ENCODE measurements around the gene DDX10.

DDX10 gene

DNA sequence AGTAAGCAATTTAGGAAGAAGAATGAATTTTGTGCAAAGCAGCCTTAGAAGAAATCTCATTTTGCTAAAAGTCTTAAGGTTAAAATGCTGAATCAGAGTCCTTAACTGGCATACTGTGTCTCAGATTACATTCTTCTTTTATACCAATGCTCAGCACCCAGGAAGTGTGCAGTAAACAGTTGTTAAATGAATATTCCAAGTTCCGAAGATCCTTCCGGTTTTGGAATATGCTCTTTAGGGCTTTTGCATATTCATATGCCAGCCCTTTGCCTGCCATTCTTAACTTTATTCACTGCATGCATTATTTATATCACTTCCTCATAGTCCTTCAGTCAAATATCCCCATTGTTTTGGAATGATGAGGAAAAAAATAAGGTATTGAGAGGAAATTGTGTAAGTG is 242.0 kb downstream of the DDX10 start:
- no peak overlapping the region for H3K4me3 ChIP-seq (ENCODE audit: low read depth in 1 of 2, low read length in 2 of 2)
- H3K9ac ChIP-seq (ENCODE audit: low read depth in 1 of 2, low read length in 2 of 2) = no peak overlapping the region
- no peaks in the 10 kb centered on the region for H3K9me3 ChIP-seq (ENCODE audit: control insufficient read depth in 1 of 2, low read length in 2 of 2)
- H3K27ac ChIP-seq (ENCODE audit: low read depth, low read length) = no peak overlapping the region
- no peaks in the 10 kb centered on the region for H3K27me3 ChIP-seq (ENCODE audit: control insufficient read depth in 1 of 2, insufficient read depth in 2 of 2, low read length in 2 of 2)
- H3K36me3 ChIP-seq (ENCODE audit: control insufficient read depth in 1 of 2, insufficient read depth in 2 of 2, low read length in 2 of 2) = no peaks in the 10 kb centered on the region
- no peaks in the 10 kb centered on the region for H3K4me1 ChIP-seq (ENCODE audit: control insufficient read depth in 1 of 2, insufficient read depth in 2 of 2, low read length in 2 of 2)

DNA sequence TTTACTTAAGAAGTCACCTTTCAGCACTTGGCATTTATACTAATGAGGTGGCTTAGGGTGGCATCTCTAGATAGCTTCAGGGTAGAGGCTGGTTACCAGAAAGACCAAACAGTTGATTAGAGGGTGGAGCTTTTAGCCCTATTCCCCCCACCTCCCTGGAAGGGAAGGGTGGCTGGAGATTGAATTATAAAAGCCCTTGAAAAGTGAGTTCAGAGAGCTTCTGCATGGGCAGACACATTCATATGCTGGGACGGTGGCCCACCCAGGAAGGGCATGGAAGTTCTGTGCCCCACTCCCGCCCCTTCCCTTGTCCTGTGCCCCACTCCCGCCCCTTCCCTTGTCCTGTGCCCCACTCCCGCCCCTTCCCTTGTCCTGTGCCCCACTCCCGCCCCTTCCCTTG is 244.2 kb downstream of the DDX10 start:
- H3K9ac ChIP-seq (ENCODE audit: low read depth in 1 of 2, low read length in 2 of 2) = no peak overlapping the region
- H3K4me3 ChIP-seq (ENCODE audit: low read depth in 1 of 2, low read length in 2 of 2) = no peak overlapping the region
- H3K36me3 ChIP-seq (ENCODE audit: control insufficient read depth in 1 of 2, insufficient read depth in 2 of 2, low read length in 2 of 2) = no peaks in the 10 kb centered on the region
- no peaks in the 10 kb centered on the region for H3K9me3 ChIP-seq (ENCODE audit: control insufficient read depth in 1 of 2, low read length in 2 of 2)
- H3K4me1 ChIP-seq (ENCODE audit: control insufficient read depth in 1 of 2, insufficient read depth in 2 of 2, low read length in 2 of 2) = no peaks in the 10 kb centered on the region
- H3K27ac ChIP-seq (ENCODE audit: low read depth, low read length) = no peak overlapping the region
- no peaks in the 10 kb centered on the region for H3K27me3 ChIP-seq (ENCODE audit: control insufficient read depth in 1 of 2, insufficient read depth in 2 of 2, low read length in 2 of 2)

DNA sequence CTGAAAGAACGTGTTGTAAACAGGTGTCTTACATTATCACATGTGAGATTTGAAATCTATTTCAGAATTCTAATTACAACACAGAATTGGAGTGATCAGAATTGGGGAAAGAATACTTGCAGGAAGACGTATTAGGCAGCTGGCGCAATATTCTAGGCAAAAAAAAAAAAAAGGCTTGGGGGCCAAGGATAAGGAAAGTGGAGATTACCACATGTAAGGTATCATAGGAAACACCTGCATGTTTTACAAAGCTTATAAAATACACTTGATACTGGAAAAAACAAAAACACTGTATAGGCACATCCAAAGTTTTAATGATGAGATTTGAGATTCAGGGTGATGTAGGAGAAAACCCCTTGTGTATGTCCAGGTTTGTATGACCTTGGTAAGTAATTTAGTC is 245.1 kb downstream of the DDX10 start:
- Histone ChIP-seq H3K4me3 (ENCODE audit: low read depth in 1 of 2, low read length in 2 of 2) (no peak overlapping the region), H3K4me1 (ENCODE audit: control insufficient read depth in 1 of 2, insufficient read depth in 2 of 2, low read length in 2 of 2) (no peaks in the 10 kb centered on the region), H3K27me3 (ENCODE audit: control insufficient read depth in 1 of 2, insufficient read depth in 2 of 2, low read length in 2 of 2) (no peaks in the 10 kb centered on the region), H3K9ac (ENCODE audit: low read depth in 1 of 2, low read length in 2 of 2) (no peak overlapping the region), H3K27ac (ENCODE audit: low read depth, low read length) (no peak overlapping the region), H3K9me3 (ENCODE audit: control insufficient read depth in 1 of 2, low read length in 2 of 2) (no peaks in the 10 kb centered on the region), H3K36me3 (ENCODE audit: control insufficient read depth in 1 of 2, insufficient read depth in 2 of 2, low read length in 2 of 2) (no peaks in the 10 kb centered on the region)

DNA sequence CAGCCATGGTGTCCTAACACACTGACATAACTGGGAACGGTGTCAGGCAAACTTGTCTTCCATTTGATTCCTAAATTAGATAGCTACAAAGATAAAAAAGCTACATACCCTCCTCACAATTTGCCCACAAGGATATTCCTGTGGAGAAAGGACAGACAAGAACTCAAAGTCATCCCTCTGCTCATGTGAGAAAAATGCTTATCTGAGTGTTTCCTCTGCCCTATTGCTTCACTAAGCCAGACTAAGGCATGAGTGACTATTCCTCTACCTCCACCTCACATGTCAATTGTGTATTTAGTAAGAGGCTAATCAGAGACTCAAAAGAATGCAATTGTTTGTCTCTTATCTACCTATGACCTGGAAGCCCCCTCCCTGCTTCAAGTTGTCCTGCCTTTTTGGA is 247.7 kb downstream of the DDX10 start:
- H3K4me3 ChIP-seq (ENCODE audit: low read depth in 1 of 2, low read length in 2 of 2) = no peak overlapping the region
- no peaks in the 10 kb centered on the region for H3K9me3 ChIP-seq (ENCODE audit: control insufficient read depth in 1 of 2, low read length in 2 of 2)
- no peaks in the 10 kb centered on the region for H3K36me3 ChIP-seq (ENCODE audit: control insufficient read depth in 1 of 2, insufficient read depth in 2 of 2, low read length in 2 of 2)
- no peak overlapping the region for H3K9ac ChIP-seq (ENCODE audit: low read depth in 1 of 2, low read length in 2 of 2)
- no peaks in the 10 kb centered on the region for H3K4me1 ChIP-seq (ENCODE audit: control insufficient read depth in 1 of 2, insufficient read depth in 2 of 2, low read length in 2 of 2)
- no peaks in the 10 kb centered on the region for H3K27me3 ChIP-seq (ENCODE audit: control insufficient read depth in 1 of 2, insufficient read depth in 2 of 2, low read length in 2 of 2)
- H3K27ac ChIP-seq (ENCODE audit: low read depth, low read length) = no peak overlapping the region

DNA sequence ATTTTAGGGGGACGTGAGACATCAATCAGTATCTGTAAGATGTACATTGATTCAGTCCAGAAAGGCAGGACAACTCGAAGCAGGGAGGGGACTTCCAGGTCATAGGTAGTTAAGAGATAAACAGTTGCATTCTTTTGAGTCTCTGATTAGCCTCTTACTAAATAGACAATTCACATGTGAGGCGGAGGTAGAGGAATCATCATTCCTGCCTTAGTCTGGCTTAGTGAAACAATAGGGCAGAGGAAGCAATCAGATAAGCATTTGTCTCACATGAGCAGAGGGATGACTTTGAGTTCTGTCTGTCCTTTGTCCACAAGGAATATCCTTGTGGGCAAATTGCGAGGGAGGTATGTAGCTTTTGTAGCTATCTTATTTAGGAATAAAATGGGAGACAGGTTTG is 248.3 kb downstream of the DDX10 start:
- Histone ChIP-seq H3K4me1 (ENCODE audit: control insufficient read depth in 1 of 2, insufficient read depth in 2 of 2, low read length in 2 of 2) (no peaks in the 10 kb centered on the region), H3K4me3 (ENCODE audit: low read depth in 1 of 2, low read length in 2 of 2) (no peak overlapping the region), H3K9ac (ENCODE audit: low read depth in 1 of 2, low read length in 2 of 2) (no peak overlapping the region), H3K9me3 (ENCODE audit: control insufficient read depth in 1 of 2, low read length in 2 of 2) (no peaks in the 10 kb centered on the region), H3K27me3 (ENCODE audit: control insufficient read depth in 1 of 2, insufficient read depth in 2 of 2, low read length in 2 of 2) (no peaks in the 10 kb centered on the region), H3K36me3 (ENCODE audit: control insufficient read depth in 1 of 2, insufficient read depth in 2 of 2, low read length in 2 of 2) (no peaks in the 10 kb centered on the region), H3K27ac (ENCODE audit: low read depth, low read length) (no peak overlapping the region)

DNA sequence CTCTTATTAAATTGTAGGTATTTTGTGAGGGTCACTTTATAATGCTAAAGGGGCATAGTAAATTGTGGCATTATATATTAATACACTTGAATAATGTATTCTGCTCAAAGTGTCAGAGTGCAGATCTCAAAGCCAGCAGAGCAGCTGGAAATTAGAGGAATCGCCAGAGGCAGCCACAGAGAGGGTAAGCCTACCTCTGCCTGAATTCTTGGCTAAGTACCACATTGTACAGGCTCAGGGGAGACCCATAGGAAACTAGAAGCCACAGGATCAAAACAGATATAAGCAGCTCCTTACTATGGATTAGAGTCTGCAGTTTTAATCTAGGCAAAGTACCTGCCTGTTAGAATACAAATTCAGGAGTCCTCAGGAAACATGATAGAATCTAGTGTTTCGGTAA is 249.3 kb downstream of the DDX10 start:
- no peak overlapping the region for H3K4me3 ChIP-seq (ENCODE audit: low read depth in 1 of 2, low read length in 2 of 2)
- no peak overlapping the region for H3K9ac ChIP-seq (ENCODE audit: low read depth in 1 of 2, low read length in 2 of 2)
- no peaks in the 10 kb centered on the region for H3K36me3 ChIP-seq (ENCODE audit: control insufficient read depth in 1 of 2, insufficient read depth in 2 of 2, low read length in 2 of 2)
- H3K9me3 ChIP-seq (ENCODE audit: control insufficient read depth in 1 of 2, low read length in 2 of 2) = no peaks in the 10 kb centered on the region
- no peaks in the 10 kb centered on the region for H3K4me1 ChIP-seq (ENCODE audit: control insufficient read depth in 1 of 2, insufficient read depth in 2 of 2, low read length in 2 of 2)
- no peak overlapping the region for H3K27ac ChIP-seq (ENCODE audit: low read depth, low read length)
- no peaks in the 10 kb centered on the region for H3K27me3 ChIP-seq (ENCODE audit: control insufficient read depth in 1 of 2, insufficient read depth in 2 of 2, low read length in 2 of 2)

DNA sequence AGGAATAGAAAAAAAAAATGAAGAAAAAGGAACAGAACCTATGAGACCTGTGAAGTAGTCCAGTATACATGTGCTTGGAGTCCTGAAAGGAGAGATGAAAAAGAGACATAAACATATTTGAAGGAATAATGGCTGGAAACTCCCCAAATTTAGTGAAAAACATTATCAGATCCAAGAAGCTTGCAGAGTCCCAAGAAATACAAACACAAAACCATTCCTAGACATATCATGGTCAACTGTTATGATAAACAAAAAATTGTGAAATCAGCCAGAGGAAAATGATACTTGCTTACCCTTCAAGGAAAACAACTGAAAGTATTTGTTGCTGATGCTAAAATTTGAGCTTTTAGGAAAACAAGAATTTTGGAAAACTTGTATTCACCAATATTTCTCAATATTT is 250.1 kb downstream of the DDX10 start:
- Histone ChIP-seq H3K4me1 (ENCODE audit: control insufficient read depth in 1 of 2, insufficient read depth in 2 of 2, low read length in 2 of 2) (no peaks in the 10 kb centered on the region), H3K4me3 (ENCODE audit: low read depth in 1 of 2, low read length in 2 of 2) (no peak overlapping the region), H3K27me3 (ENCODE audit: control insufficient read depth in 1 of 2, insufficient read depth in 2 of 2, low read length in 2 of 2) (no peaks in the 10 kb centered on the region), H3K27ac (ENCODE audit: low read depth, low read length) (no peak overlapping the region), H3K36me3 (ENCODE audit: control insufficient read depth in 1 of 2, insufficient read depth in 2 of 2, low read length in 2 of 2) (no peaks in the 10 kb centered on the region), H3K9me3 (ENCODE audit: control insufficient read depth in 1 of 2, low read length in 2 of 2) (no peaks in the 10 kb centered on the region), H3K9ac (ENCODE audit: low read depth in 1 of 2, low read length in 2 of 2) (no peak overlapping the region)

DNA sequence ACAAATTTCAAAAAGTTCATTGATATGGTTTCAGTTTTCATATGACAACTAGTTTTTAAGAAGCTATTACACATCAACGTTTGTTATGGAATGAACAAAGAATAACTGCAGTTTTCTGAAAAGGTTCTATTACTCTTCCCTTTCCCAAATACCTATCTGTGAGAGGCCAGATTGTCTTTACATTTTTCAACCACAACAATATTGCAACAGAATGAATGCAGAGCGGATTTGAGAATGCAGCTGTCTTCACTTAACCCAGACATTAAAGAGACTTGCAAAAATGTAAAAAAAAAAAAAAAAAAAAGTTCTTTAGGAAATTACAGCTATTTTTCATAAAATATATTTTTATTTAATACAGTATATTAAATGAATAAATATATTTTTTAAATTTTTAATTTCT is 250.8 kb downstream of the DDX10 start:
- Histone ChIP-seq H3K27me3 (ENCODE audit: control insufficient read depth in 1 of 2, insufficient read depth in 2 of 2, low read length in 2 of 2) (no peaks in the 10 kb centered on the region), H3K9ac (ENCODE audit: low read depth in 1 of 2, low read length in 2 of 2) (no peak overlapping the region), H3K9me3 (ENCODE audit: control insufficient read depth in 1 of 2, low read length in 2 of 2) (no peaks in the 10 kb centered on the region), H3K36me3 (ENCODE audit: control insufficient read depth in 1 of 2, insufficient read depth in 2 of 2, low read length in 2 of 2) (no peaks in the 10 kb centered on the region), H3K4me3 (ENCODE audit: low read depth in 1 of 2, low read length in 2 of 2) (no peak overlapping the region), H3K27ac (ENCODE audit: low read depth, low read length) (no peak overlapping the region), H3K4me1 (ENCODE audit: control insufficient read depth in 1 of 2, insufficient read depth in 2 of 2, low read length in 2 of 2) (no peaks in the 10 kb centered on the region)

DNA sequence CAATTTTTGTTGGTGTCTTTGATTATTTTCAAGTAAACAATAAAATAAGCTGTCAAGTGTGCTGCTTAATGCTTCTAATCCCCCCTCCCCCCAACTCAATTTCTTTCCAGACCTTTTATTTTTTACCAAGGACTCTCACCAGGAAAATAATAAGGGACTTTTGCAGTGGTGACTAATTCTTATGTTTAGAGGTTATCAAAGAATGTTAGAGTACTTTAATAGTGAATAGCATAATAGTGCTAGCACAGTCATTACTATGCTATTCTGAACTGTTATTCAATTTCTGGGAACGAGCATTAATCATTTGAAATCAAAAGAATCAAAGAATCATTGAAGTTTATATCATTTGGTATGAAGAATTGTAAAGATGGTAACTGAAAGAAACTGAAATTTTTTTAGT is 251.4 kb downstream of the DDX10 start:
- H3K9ac ChIP-seq (ENCODE audit: low read depth in 1 of 2, low read length in 2 of 2) = no peak overlapping the region

DNA sequence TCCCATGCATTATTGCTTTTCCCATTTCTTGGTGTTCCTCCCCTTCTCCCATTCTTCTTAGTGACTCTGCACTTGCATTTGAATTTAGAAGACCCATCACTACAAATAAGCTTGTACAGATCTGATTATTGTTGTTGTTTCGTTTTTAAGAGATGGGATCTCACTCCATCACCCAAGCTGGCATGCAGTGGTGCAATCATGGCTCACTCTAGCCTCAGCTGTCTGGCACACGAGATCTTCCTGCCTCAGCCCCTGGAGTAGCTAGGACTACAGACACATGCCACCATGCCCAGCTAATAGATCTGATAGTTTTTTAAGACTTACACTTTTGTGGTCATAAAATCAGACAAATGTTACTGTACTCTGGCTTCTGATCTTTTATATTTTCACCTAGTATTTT is 252.1 kb downstream of the DDX10 start:
- Histone ChIP-seq H3K9me3 (ENCODE audit: control insufficient read depth in 1 of 2, low read length in 2 of 2) (no peaks in the 10 kb centered on the region), H3K27me3 (ENCODE audit: control insufficient read depth in 1 of 2, insufficient read depth in 2 of 2, low read length in 2 of 2) (no peaks in the 10 kb centered on the region), H3K4me1 (ENCODE audit: control insufficient read depth in 1 of 2, insufficient read depth in 2 of 2, low read length in 2 of 2) (no peaks in the 10 kb centered on the region), H3K4me3 (ENCODE audit: low read depth in 1 of 2, low read length in 2 of 2) (no peak overlapping the region), H3K9ac (ENCODE audit: low read depth in 1 of 2, low read length in 2 of 2) (no peak overlapping the region), H3K36me3 (ENCODE audit: control insufficient read depth in 1 of 2, insufficient read depth in 2 of 2, low read length in 2 of 2) (no peaks in the 10 kb centered on the region), H3K27ac (ENCODE audit: low read depth, low read length) (no peak overlapping the region)

More for the DNA sequence above, 251.4 kb downstream of the DDX10 start:
- H3K27ac ChIP-seq (ENCODE audit: low read depth, low read length) = no peak overlapping the region
- no peak overlapping the region for H3K4me3 ChIP-seq (ENCODE audit: low read depth in 1 of 2, low read length in 2 of 2)
- no peaks in the 10 kb centered on the region for H3K36me3 ChIP-seq (ENCODE audit: control insufficient read depth in 1 of 2, insufficient read depth in 2 of 2, low read length in 2 of 2)
- no peaks in the 10 kb centered on the region for H3K9me3 ChIP-seq (ENCODE audit: control insufficient read depth in 1 of 2, low read length in 2 of 2)
- H3K4me1 ChIP-seq (ENCODE audit: control insufficient read depth in 1 of 2, insufficient read depth in 2 of 2, low read length in 2 of 2) = no peaks in the 10 kb centered on the region
- no peaks in the 10 kb centered on the region for H3K27me3 ChIP-seq (ENCODE audit: control insufficient read depth in 1 of 2, insufficient read depth in 2 of 2, low read length in 2 of 2)

DNA sequence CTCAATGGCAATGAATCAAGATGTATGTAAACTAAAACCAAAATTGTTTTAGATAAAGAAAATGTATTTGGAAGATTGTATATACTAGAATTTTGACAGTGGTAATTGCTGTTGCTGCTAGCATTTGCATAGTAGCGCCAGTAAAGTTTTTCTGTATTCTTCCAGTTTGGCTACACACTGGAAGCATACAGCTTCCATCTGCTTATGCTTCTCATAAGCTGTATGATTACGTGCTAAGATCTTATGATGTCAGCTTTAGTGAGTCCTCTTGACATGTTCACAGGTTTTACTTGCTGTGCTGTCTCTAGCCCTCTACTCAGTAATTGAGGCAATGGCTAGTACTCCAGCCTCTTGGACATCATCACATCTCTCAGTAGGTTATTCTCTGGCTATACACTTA is 256.3 kb downstream of the DDX10 start:
- Histone ChIP-seq H3K4me1 (ENCODE audit: control insufficient read depth in 1 of 2, insufficient read depth in 2 of 2, low read length in 2 of 2) (no peaks in the 10 kb centered on the region), H3K9ac (ENCODE audit: low read depth in 1 of 2, low read length in 2 of 2) (no peak overlapping the region), H3K36me3 (ENCODE audit: control insufficient read depth in 1 of 2, insufficient read depth in 2 of 2, low read length in 2 of 2) (no peaks in the 10 kb centered on the region), H3K9me3 (ENCODE audit: control insufficient read depth in 1 of 2, low read length in 2 of 2) (no peaks in the 10 kb centered on the region), H3K27ac (ENCODE audit: low read depth, low read length) (no peak overlapping the region), H3K27me3 (ENCODE audit: control insufficient read depth in 1 of 2, insufficient read depth in 2 of 2, low read length in 2 of 2) (no peaks in the 10 kb centered on the region), H3K4me3 (ENCODE audit: low read depth in 1 of 2, low read length in 2 of 2) (no peak overlapping the region)

Data from duodenal mucosa (tissue), 2 donors.